SK-N-SH (cell line): ENCODE data around the gene DOCK6. TPM values are rescaled to one million over a fixed set of nuclear protein-coding genes. Genes with fewer than 3 reads are reported as not detected.
A peak's percentile ranks its signal among the peaks of the same experiment; 100 is the strongest.

Experiments
- CTCF ChIA-PET: fragments of 300-600, 350-600 bp; formaldehyde crosslinking; extraction: SDS; loops from one replicate; lab custom pipeline; 2021; lab: Yijun Ruan, JAX
- POLR2A ChIA-PET: fragments of 350-600 bp; sonication (Branson Sonifier 250); formaldehyde crosslinking; extraction: SDS; loops from one replicate; lab custom pipeline; 2020; ENCODE audit warnings: antibody characterized with exemption, inconsistent platforms; lab: Yijun Ruan, JAX
- DNase-seq: peaks from one replicate; pipeline ENCODE4 v3.0.0; 2012
- H2AFZ ChIP-seq: fragments of 200-600 bp; sonication (generic); 2 replicates; pipeline ENCODE4 v1.8.1; 2016; ENCODE audit warnings: antibody characterized with exemption, mild to moderate bottlenecking, low read depth
- H3F3A ChIP-seq: fragments of 200-600 bp; sonication (generic); replicated peaks from 2 replicates; pipeline ENCODE3; 2016; ENCODE audit warnings: antibody characterized with exemption, mild to moderate bottlenecking; ENCODE audit not compliant: insufficient read depth
- H3K27ac ChIP-seq, 2 experiments: fragments of 200-500 bp in 1 of 2; fragments of 200-600 bp in 1 of 2; sonication (Bioruptor generic) in 1 of 2; sonication (generic), shearing (Covaris generic) in 1 of 2; 2 replicates each; pipeline versions ENCODE4 v1.5.1 to v1.6.1; 2014 to 2016; ENCODE audit warnings: low read depth in 2 of 2, inconsistent platforms in 1 of 2, low read length in 1 of 2, mild to moderate bottlenecking in 1 of 2, mixed read lengths in 1 of 2
- H3K27me3 ChIP-seq: fragments of 200-600 bp; sonication (generic), shearing (Covaris generic); 2 replicates; pipeline ENCODE4 v1.6.1; 2016; ENCODE audit warnings: mixed run types; ENCODE audit not compliant: insufficient read depth
- H3K36me3 ChIP-seq, 2 experiments: fragments of 200-500 bp in 1 of 2; fragments of 200-600 bp in 1 of 2; sonication (Bioruptor generic) in 1 of 2; sonication (generic) in 1 of 2; replicated peaks in 1 of 2; 2 replicates each; pipeline versions ENCODE3 to v1.5.1; 2014 to 2016; ENCODE audit warnings: low read length in 1 of 2, mild to moderate bottlenecking in 1 of 2; ENCODE audit not compliant: insufficient read depth in 2 of 2, control insufficient read depth in 1 of 2
- H3K4me1 ChIP-seq, 2 experiments: fragments of 200-500 bp in 1 of 2; fragments of 200-600 bp in 1 of 2; sonication (Bioruptor generic) in 1 of 2; sonication (generic), shearing (Covaris generic) in 1 of 2; 2 replicates each; pipeline versions ENCODE4 v1.5.1 to v1.6.1; 2014 to 2016; ENCODE audit warnings: low read depth in 1 of 2, low read length in 1 of 2, mixed run types in 1 of 2; ENCODE audit not compliant: insufficient read depth in 2 of 2, control insufficient read depth in 1 of 2
- H3K4me2 ChIP-seq: fragments of 200-600 bp; sonication (generic), shearing (Covaris generic); 2 replicates; pipeline ENCODE4 v1.6.1; 2017; ENCODE audit warnings: mixed run types
- H3K4me3 ChIP-seq, 2 experiments: fragments of 200-500 bp in 1 of 2; fragments of 200-600 bp in 1 of 2; sonication (Bioruptor generic) in 1 of 2; sonication (generic), shearing (Covaris generic) in 1 of 2; 2 replicates each; pipeline versions ENCODE4 v1.5.1 to v1.8.1; 2014 to 2016; ENCODE audit warnings: low read depth in 2 of 2, inconsistent platforms in 1 of 2, low read length in 1 of 2, mild to moderate bottlenecking in 1 of 2, mixed read lengths in 1 of 2, moderate library complexity in 1 of 2
- H3K79me2 ChIP-seq: fragments of 200-600 bp; sonication (generic); 2 replicates; pipeline ENCODE4 v1.8.1; 2017; ENCODE audit warnings: mild to moderate bottlenecking; ENCODE audit not compliant: insufficient read depth
- H3K9ac ChIP-seq: fragments of 200-600 bp; sonication (generic); 2 replicates; pipeline ENCODE4 v1.6.1; 2017; ENCODE audit warnings: mixed run types
- H3K9me2 ChIP-seq: fragments of 200-600 bp; sonication (generic); 2 replicates; pipeline ENCODE4 v1.6.1; 2017; ENCODE audit warnings: mixed run types
- H3K9me3 ChIP-seq: fragments of 200-600 bp; sonication (generic); 2 replicates; pipeline ENCODE4 v1.6.1; 2017; ENCODE audit warnings: mixed run types, mild to moderate bottlenecking, moderate library complexity
- H4K20me1 ChIP-seq: fragments of 200-600 bp; sonication (generic); 2 replicates; pipeline ENCODE4 v1.6.1; 2017; ENCODE audit warnings: mild to moderate bottlenecking, mixed run types; ENCODE audit not compliant: insufficient read depth
- ELF1 ChIP-seq: IDR thresholded peaks from 2 replicates; pipeline ENCODE4 v1.4.0; 2012
- EZH2phosphoT487 ChIP-seq: fragments of 200-600 bp; sonication (generic); IDR thresholded peaks from 2 replicates; pipeline ENCODE4 v1.6.1; 2017; ENCODE audit warnings: low read depth, mixed run types, mild to moderate bottlenecking, antibody characterized with exemption, moderate library complexity, borderline replicate concordance
- FOSL2 ChIP-seq: IDR thresholded peaks from 2 replicates; pipeline ENCODE4 v1.4.0; 2012; ENCODE audit warnings: low read depth, mild to moderate bottlenecking, moderate library complexity, borderline replicate concordance
- FOXJ3 ChIP-seq: sonication (generic); formaldehyde crosslinking; IDR thresholded peaks from 2 replicates; pipeline ENCODE4 v1.5.1; 2020; ENCODE audit warnings: mild to moderate bottlenecking, missing genetic modification reagents
- GABPA ChIP-seq: IDR thresholded peaks from 2 replicates; pipeline ENCODE4 v1.4.0; 2012; ENCODE audit warnings: low read depth, mild to moderate bottlenecking
- GATA2 ChIP-seq: sonication (generic); formaldehyde crosslinking; IDR thresholded peaks from 2 replicates; pipeline ENCODE4 v1.5.0; 2020; ENCODE audit warnings: mild to moderate bottlenecking, missing genetic modification reagents
- IRF3 ChIP-seq: fragments of 150-350 bp; IDR thresholded peaks from 2 replicates; pipeline ENCODE4 v1.6.1; 2016; ENCODE audit warnings: mild to moderate bottlenecking, low read depth, low read length
- MAX ChIP-seq: IDR thresholded peaks from 2 replicates; pipeline ENCODE4 v1.4.0; 2012; ENCODE audit warnings: low read depth
- MEF2A ChIP-seq: IDR thresholded peaks from 2 replicates; pipeline ENCODE4 v1.4.0; 2012; ENCODE audit warnings: low read depth, borderline replicate concordance
- MXI1 ChIP-seq: IDR thresholded peaks from 2 replicates; pipeline ENCODE4 v1.6.1; 2012; ENCODE audit warnings: mild to moderate bottlenecking, low read depth, low read length, improper control_type of control experiment
- NFIC ChIP-seq: IDR thresholded peaks from 2 replicates; pipeline ENCODE4 v1.4.0; 2012; ENCODE audit warnings: borderline replicate concordance
- PBX3 ChIP-seq: IDR thresholded peaks from 2 replicates; pipeline ENCODE4; 2012
- RAD21 ChIP-seq: IDR thresholded peaks from 2 replicates; pipeline ENCODE4 v1.6.1; 2012; ENCODE audit warnings: mild to moderate bottlenecking, low read length
- RCOR1 ChIP-seq: fragments of 150-350 bp; IDR thresholded peaks from 2 replicates; pipeline ENCODE4 v1.6.1; 2017; ENCODE audit warnings: antibody characterized with exemption, low read length
- RFX5 ChIP-seq: IDR thresholded peaks from 2 replicates; pipeline ENCODE4 v1.6.1; 2012; ENCODE audit warnings: mild to moderate bottlenecking, improper control_type of control experiment, low read length
- SIN3A ChIP-seq: IDR thresholded peaks from 2 replicates; pipeline ENCODE4 v1.6.1; 2012; ENCODE audit warnings: low read depth, mild to moderate bottlenecking, low read length, moderate library complexity, borderline replicate concordance
- TAF1 ChIP-seq: IDR thresholded peaks from 2 replicates; pipeline ENCODE4 v1.6.1; 2012; ENCODE audit warnings: low read depth, mild to moderate bottlenecking, low read length, moderate library complexity, borderline replicate concordance
- TCF12 ChIP-seq: IDR thresholded peaks from 2 replicates; pipeline ENCODE4 v1.4.0; 2012
- USF1 ChIP-seq: IDR thresholded peaks from 2 replicates; pipeline ENCODE4 v1.4.0; 2012; ENCODE audit warnings: low read depth, borderline replicate concordance
- USF2 ChIP-seq: fragments of 150-350 bp; IDR thresholded peaks from 2 replicates; pipeline ENCODE4 v1.6.1; 2017; ENCODE audit warnings: antibody characterized with exemption, low read length, low read depth, borderline replicate concordance
- WGBS: methylation state at CpG from one replicate; pipeline ENCODE4 v1.1.6; 2017; ENCODE audit warnings: low lambda C conversion rate; 5-methylcytosine and 5-hydroxymethylcytosine counted together
- polyA plus RNA-seq, 3 experiments: library from polyadenylated mRNA; depleted of rRNA; stranded (reverse); fragments of >200 nt; gene quantifications; 2 replicates each; pipeline ENCODE4 v1.2.3, GENCODE V29; 2012

DOCK6 gene
- polyA plus RNA-seq, 1 of the 3 experiments (the other 2 are of a cell fraction): 18.3 TPM

GRCh38 chr19:11251217-11251616 is 11.1 kb downstream of the DOCK6 start:
- CTCF ChIA-PET: interaction anchor here (0.9 to 6.6 kb wide), 5 partner anchors 8 to 43 kb away, joined by 3 to 48 read pairs (median 3); no protein-coding TSS in a partner anchor
- no peaks in the 10 kb centered on the region for H3F3A ChIP-seq
- POLR2A ChIA-PET: no interaction called here

GRCh38 chr19:11248852-11249251 is 13.5 kb downstream of the DOCK6 start:
- Histone ChIP-seq H3K4me2 (no peak overlapping the region), H3K27ac (no peak overlapping the region), H2AFZ (no peak overlapping the region), H3K4me3 (no peak overlapping the region), H4K20me1 (no peaks in the 10 kb centered on the region; the same call in 1 of the 2 replicates), H3K27me3 (no peaks in the 10 kb centered on the region), H3K9me3 (no peaks in the 10 kb centered on the region), H3K4me1 (no peaks in the 10 kb centered on the region), H3K36me3 (peaks cover 9 to 23% of the 10 kb centered on the region in 2 experiments), H3K79me2 (no peaks in the 10 kb centered on the region), H3K9ac (no peak overlapping the region), H3F3A (peaks cover 8% of the 10 kb centered on the region)
- WGBS: 98% methylated on average over 2 of the region's 2 CpGs
- no peak for DNase-seq
- ChIA-PET POLR2A (interaction anchor here (0.6 kb wide), 1 partner anchor 341 kb away, joined by 4 read pairs; no protein-coding TSS in a partner anchor), CTCF (no interaction called here)
- TF ChIP-seq PBX3: no peak
- no peak for TF ChIP-seq RCOR1
- no peak for TF ChIP-seq USF1
- no peak for TF ChIP-seq TCF12
- TF ChIP-seq GABPA: no peak
- no peak for TF ChIP-seq MEF2A
- no peak for TF ChIP-seq SIN3A
- no peak for TF ChIP-seq FOXJ3 (CRISPR knock-in tag)
- TF ChIP-seq GATA2 (CRISPR knock-in tag): no peak
- TF ChIP-seq NFIC: no peak
- TF ChIP-seq FOSL2: no peak
- TF ChIP-seq ELF1: no peak
- TF ChIP-seq IRF3: no peak
- no peak for TF ChIP-seq MXI1
- no peak for TF ChIP-seq RAD21
- no peak for TF ChIP-seq RFX5
- no peak for TF ChIP-seq EZH2phosphoT487
- TF ChIP-seq USF2: no peak
- no peak for TF ChIP-seq TAF1
- TF ChIP-seq, all 33 proteins: peak for 0
- no peaks in the 10 kb centered on the region for H3K9me2 ChIP-seq

More at GRCh38 chr19:11251217-11251616, 11.1 kb downstream of the DOCK6 start:
- H3K36me3 ChIP-seq: peaks cover 9 to 23% of the 10 kb centered on the region in 2 experiments
- H3K79me2 ChIP-seq: no peaks in the 10 kb centered on the region
- no peak overlapping the region for H3K4me3 ChIP-seq
- H3K27me3 ChIP-seq: no peaks in the 10 kb centered on the region
- H2AFZ ChIP-seq: no peak overlapping the region
- WGBS: 99% methylated on average over 4 of the region's 4 CpGs
- no peaks in the 10 kb centered on the region; a peak in 1 of 4 replicates for H3K4me1 ChIP-seq
- no peak for DNase-seq
- no peaks in the 10 kb centered on the region for H3K9me2 ChIP-seq
- no peaks in the 10 kb centered on the region for H3K9me3 ChIP-seq
- no peak overlapping the region for H3K27ac ChIP-seq
- TF ChIP-seq MAX (no peak), RFX5 (peak; percentile 94)
- H4K20me1 ChIP-seq: no peaks in the 10 kb centered on the region
- no peak overlapping the region for H3K4me2 ChIP-seq
- H3K9ac ChIP-seq: no peak overlapping the region
